GM23338 (cell line): ENCODE data around the gene COL18A1.

ENCODE experiments used
- CTCF ChIP-seq, 2 experiments: fragments of 200-600 bp in 1 of 2; sonication (generic) in 1 of 2; conservative IDR thresholded peaks; 2 replicates each; pipeline versions ENCODE4 v1.5.1 to v1.6.1; 2016 to 2017; ENCODE audit warnings: antibody characterized with exemption in 2 of 2, low read depth in 2 of 2, mild to moderate bottlenecking in 2 of 2, moderate library complexity in 1 of 2
- EZH2 ChIP-seq: fragments of 200-600 bp; sonication (generic); IDR thresholded peaks from one replicate; pipeline ENCODE4 v1.8.0; 2017; ENCODE audit warnings: antibody characterized with exemption, mild to moderate bottlenecking, low read depth; ENCODE audit not compliant: unreplicated experiment
- NANOG ChIP-seq: IDR thresholded peaks from 2 replicates; pipeline ENCODE4 v1.6.1; 2016; ENCODE audit warnings: antibody characterized with exemption, borderline replicate concordance
- POLR2AphosphoS5 ChIP-seq: IDR thresholded peaks from 2 replicates; pipeline ENCODE4 v1.6.1; 2016; ENCODE audit warnings: antibody characterized with exemption, low read depth

GRCh38 chr21:45417256-45417950 lies 12.4 kb downstream of the COL18A1 start:
- TF ChIP-seq POLR2AphosphoS5, result no peak
- no peak for TF ChIP-seq CTCF (conservative IDR thresholded peaks at IDR 0.05; ENCODE audit: low read depth in 2 of 2)
- no peak for TF ChIP-seq EZH2
- TF ChIP-seq NANOG, result no peak
